ENCODE measurements around the gene TSHR.

Gene TSHR

DNA sequence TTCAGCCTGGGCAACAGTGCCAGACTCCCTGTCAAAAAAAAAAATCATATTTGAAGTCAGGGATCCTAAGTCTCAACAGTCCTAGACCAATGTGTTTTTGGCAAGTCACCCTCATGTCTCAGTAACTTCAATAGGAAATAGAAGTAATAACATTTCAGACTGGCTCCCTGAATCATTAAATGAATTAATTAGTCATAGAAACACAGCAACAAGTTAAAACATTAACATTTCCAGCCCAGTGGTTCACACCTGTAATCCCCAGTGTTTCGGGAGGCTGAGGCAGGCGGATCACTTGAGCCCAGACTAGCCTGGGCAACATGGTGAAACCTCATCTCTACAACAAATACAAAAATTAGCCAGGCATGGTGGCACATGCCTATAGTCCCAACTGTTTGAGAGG lies 140.1 kb downstream of the TSHR start:
- no peak for DNase-seq (ENCODE audit: low read depth, low spot score)
- CTCF ChIA-PET = interaction anchor here (1.3 kb wide), 1 partner anchor 35 kb away, joined by 3 read pairs; no protein-coding TSS in a partner anchor
- POLR2A ChIA-PET = no interaction called here
- no peak overlapping the region for H3K4me3 ChIP-seq (ENCODE audit: low read depth, low read length)
- TF ChIP-seq, protein P1, sequence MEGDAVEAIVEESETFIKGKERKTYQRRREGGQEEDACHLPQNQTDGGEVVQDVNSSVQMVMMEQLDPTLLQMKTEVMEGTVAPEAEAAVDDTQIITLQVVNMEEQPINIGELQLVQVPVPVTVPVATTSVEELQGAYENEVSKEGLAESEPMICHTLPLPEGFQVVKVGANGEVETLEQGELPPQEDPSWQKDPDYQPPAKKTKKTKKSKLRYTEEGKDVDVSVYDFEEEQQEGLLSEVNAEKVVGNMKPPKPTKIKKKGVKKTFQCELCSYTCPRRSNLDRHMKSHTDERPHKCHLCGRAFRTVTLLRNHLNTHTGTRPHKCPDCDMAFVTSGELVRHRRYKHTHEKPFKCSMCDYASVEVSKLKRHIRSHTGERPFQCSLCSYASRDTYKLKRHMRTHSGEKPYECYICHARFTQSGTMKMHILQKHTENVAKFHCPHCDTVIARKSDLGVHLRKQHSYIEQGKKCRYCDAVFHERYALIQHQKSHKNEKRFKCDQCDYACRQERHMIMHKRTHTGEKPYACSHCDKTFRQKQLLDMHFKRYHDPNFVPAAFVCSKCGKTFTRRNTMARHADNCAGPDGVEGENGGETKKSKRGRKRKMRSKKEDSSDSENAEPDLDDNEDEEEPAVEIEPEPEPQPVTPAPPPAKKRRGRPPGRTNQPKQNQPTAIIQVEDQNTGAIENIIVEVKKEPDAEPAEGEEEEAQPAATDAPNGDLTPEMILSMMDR (IDR thresholded peaks at IDR 0.05; ENCODE audit: insufficient read depth, low read length, missing control alignments) = no peak

DNA sequence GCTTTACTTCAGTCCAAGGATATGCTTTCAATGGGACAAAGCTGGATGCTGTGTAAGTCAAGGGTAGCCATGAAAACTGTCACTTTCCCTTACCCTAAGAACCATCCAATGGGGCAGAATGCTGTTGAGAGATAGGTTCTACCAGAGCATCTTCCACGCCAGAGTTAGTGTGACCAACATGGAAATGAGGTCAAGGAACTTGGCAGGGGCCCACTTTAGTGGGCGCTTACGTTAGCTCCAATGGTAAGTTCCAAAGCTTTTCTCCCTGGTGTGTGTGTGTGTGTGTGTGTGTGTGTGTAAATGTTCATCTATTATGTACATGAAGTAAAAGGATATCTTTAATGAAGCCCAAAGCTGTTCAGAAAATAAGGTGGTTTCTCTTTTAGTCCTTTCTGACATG lies 141.2 kb downstream of the TSHR start:
- no peak for DNase-seq (ENCODE audit: low read depth, low spot score)
- POLR2A ChIA-PET = no interaction called here
- TF ChIP-seq, protein P1 (IDR thresholded peaks at IDR 0.05; ENCODE audit: insufficient read depth, low read length, missing control alignments) = no peak
- CTCF ChIA-PET = interaction anchor here (1.3 kb wide), 1 partner anchor 37 kb away, joined by 3 read pairs; no protein-coding TSS in a partner anchor
- H3K4me3 ChIP-seq (ENCODE audit: low read depth, low read length) = no peak overlapping the region

DNA sequence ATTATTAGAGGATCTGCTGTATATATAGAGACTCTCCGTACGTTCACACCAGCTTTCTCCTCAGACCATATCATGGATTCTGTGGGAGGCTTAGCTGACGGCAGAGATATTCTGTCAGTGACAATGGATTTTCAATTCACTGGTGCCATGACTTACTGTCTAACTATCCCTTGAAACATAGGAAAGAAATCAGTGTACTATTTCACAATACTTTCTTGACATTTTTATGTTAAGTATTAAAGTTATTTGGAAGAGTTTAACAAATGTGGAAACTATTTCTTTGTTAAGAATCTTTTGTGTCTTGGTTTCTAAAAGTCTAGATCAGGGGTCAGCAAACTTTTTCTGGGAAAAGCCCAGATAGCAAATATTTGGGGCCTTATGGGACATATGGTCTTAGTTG lies 146.8 kb downstream of the TSHR start:
- CTCF ChIA-PET = no interaction called here
- POLR2A ChIA-PET = no interaction called here
- no peak overlapping the region for H3K4me3 ChIP-seq (ENCODE audit: low read depth, low read length)
- DNase-seq (ENCODE audit: low read depth, low spot score) = no peak
- TF ChIP-seq, protein P1 (IDR thresholded peaks at IDR 0.05; ENCODE audit: insufficient read depth, low read length, missing control alignments) = no peak

DNA sequence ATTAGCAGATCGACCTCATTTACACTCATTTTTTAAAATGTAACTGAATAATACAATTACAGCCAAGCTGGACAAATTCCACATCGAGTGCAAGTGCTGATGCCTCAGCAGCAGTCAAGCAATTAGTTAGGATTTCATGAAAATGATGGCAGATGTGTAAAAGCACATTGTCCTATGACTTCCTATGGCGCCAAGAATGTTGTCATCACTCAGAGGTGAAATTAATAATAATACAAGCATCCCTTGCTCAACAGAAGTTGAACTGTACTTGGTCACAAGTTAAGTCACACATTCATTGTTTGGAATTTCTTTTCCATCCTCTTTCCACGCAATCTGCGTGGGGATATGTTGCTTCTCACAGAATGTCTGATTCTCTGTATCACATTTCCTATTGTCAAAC lies 148.0 kb downstream of the TSHR start:
- POLR2A ChIA-PET = no interaction called here
- DNase-seq (ENCODE audit: low read depth, low spot score) = no peak
- H3K4me3 ChIP-seq (ENCODE audit: low read depth, low read length) = no peak overlapping the region
- CTCF ChIA-PET = no interaction called here
- TF ChIP-seq, protein P1 (IDR thresholded peaks at IDR 0.05; ENCODE audit: insufficient read depth, low read length, missing control alignments) = no peak

DNA sequence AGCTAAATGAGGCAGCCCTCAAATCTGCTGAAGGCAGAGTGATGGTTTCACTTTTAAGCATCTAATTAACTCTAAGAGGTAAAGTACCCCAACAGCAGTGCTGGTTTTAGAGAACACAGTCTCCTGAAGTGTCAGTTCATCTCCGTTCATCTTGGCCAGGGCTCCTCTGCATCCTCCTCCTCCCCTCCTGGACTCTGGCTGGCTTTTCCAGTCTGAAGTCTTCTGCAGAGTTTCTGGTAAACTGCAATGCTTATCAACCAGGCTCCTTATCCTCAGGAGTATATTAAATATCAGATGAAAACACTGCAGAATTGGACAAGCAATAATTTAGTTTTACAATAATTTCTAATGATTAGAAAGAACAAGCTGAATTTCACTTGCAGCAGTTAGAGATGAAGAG lies 150.0 kb downstream of the TSHR start:
- TF ChIP-seq, protein P1 (IDR thresholded peaks at IDR 0.05; ENCODE audit: insufficient read depth, low read length, missing control alignments) = no peak
- POLR2A ChIA-PET = no interaction called here
- CTCF ChIA-PET = no interaction called here
- H3K4me3 ChIP-seq (ENCODE audit: low read depth, low read length) = no peak overlapping the region
- DNase-seq (ENCODE audit: low read depth, low spot score) = no peak

DNA sequence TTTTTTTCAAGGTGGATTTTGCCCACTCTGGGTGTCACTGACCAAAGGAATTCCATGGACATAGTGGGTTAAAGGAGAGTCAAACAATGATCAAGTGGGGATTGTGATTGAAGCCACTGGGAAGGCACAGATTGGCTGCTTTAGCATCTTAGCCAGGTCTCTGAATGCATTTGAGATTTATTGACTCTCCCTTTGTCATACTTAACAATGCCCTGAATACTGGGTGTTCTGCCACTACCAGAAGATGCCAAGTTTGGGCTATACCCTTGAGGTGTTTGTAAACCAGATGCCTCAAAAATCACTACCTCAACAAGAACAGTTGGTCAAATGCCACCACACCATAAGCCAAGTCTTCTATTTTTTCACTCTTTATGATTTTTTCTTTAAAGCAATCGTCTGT lies 150.5 kb downstream of the TSHR start:
- TF ChIP-seq, protein P1 (IDR thresholded peaks at IDR 0.05; ENCODE audit: insufficient read depth, low read length, missing control alignments) = no peak
- POLR2A ChIA-PET = no interaction called here
- no peak overlapping the region for H3K4me3 ChIP-seq (ENCODE audit: low read depth, low read length)
- CTCF ChIA-PET = no interaction called here
- DNase-seq (ENCODE audit: low read depth, low spot score) = no peak

All from AG04449 (cell line).